Left colon (tissue), 2 donors: ENCODE measurements around the gene USP17L20. TPM values are rescaled to one million over a fixed set of nuclear protein-coding genes. Genes with fewer than 3 reads are reported as not detected.
"Not testable (repeated sequence)": the region's sequence is repeated elsewhere in the genome, so short reads cannot be mapped to it uniquely, and the experiment has no call there.

Experiments used
- ATAC-seq: fragments of 200-7000 bp; cut with Tn5 transposase; one replicate; pipeline ENCODE4 v1.9.1; 2020; ENCODE audit warnings: mild to moderate bottlenecking, moderate library complexity
- DNase-seq, 2 donors: peaks; one replicate each; pipeline ENCODE4 v3.0.0-alpha.2; 2020
- intact Hi-C, 2 donors: fragments of 100-400 bp; cut with DNase I in 1 of 2; cut with micrococcal nuclease in 1 of 2; formaldehyde crosslinking; loops; one replicate each; pipeline versions ENCODE4 v1.11.2 to v1.14.0; 2022; cut with DNase I, micrococcal nuclease
- long read RNA-seq: library from polyadenylated mRNA; unstranded; transcript quantifications from one replicate; pipeline ENCODE4 v2.0.0, GENCODE V29; 2021
- total RNA-seq, 2 donors: library from RNA; stranded (reverse); fragmentation: NEBNext Ultra II Directional; extraction: Animal tissue kit (Norgen Biotek cat#: 25700); gene quantifications; one replicate each; pipeline ENCODE4 v1.2.1, GENCODE V29; 2021
- donor health status: DM: no; HTN: no; CAD: no.
- donor health status: DM: yes; HTN: yes; CAD: no.

Gene USP17L20
- not detected for total RNA-seq
- long read RNA-seq, result 0 reads

DNA sequence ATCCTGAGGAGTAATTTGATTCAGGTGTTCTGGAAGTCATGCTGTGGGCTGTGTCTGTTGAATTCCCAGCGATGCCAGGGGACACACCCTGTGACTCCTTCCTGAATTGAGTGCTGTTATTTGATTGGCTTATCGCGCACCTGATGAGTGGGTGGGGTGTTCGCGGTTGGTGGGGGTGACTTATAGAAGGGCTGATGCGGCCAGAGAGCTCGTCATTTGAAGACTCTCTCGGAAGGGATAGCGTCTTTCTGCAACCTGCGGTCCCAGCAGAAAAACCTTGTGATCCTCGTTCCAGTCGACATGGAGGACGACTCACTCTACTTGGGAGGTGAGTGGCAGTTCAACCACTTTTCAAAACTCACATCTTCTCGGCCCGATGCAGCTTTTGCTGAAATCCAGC, at the start of gene USP17L20:
Gene USP17L20 (plus strand): TSS at position 301 of the 400 bp plus-strand sequence. CDS start 0 bp downstream, at position 301.
- intact Hi-C loops, DNase-seq, ATAC-seq: not testable (repeated sequence)

GRCh38 chr4:9210357-9210756, 47.6 kb upstream of the USP17L20 start, which contains the start of gene USP17L10:
Gene USP17L10, plus strand, starts transcription at chr4:9210657. Its CDS starts 0 bp downstream, at chr4:9210657.
- ATAC-seq, DNase-seq, intact Hi-C loops: not testable (repeated sequence)

DNA sequence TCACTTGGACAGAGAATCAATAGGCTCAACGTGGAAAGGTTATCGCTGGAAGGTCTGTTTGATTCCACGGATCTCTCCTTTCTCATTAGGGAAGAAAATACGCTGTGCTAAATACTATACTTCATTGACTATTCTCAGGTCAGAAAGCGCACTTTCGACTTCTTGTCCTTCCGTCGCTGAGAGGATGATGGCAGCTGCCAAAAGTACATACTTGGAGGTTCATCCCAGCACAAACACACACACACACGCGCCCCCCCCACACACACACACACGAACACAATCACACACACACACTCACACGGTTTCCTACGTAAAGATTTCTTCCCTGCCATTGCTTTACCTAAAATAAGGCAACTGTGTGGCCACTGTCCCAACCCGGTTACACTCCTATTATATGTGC, 43.2 kb upstream of the USP17L20 start:
- ATAC-seq, intact Hi-C loops: not testable (repeated sequence)
- DNase-seq, result peak; percentile 1 to 5

DNA sequence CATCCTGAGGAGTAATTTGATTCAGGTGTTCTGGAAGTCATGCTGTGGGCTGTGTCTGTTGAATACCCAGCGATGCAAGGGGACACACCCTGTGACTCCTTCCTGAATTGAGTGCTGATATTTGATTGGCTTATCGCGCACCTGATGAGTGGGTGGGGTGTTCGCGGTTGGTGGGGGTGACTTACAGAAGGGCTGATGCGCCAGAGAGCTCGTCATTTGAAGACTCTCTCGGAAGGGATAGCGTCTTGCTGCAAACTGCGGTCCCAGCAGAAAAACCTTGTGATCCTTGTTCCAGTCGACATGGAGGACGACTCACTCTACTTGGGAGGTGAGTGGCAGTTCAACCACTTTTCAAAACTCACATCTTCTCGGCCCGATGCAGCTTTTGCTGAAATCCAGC, 42.8 kb upstream of the USP17L20 start, which contains the start of gene USP17L11:
Gene USP17L11 (plus strand): TSS at position 301 of the 400 bp plus-strand sequence. CDS start 0 bp downstream, at position 301.
- ATAC-seq, intact Hi-C loops, DNase-seq: not testable (repeated sequence)

DNA sequence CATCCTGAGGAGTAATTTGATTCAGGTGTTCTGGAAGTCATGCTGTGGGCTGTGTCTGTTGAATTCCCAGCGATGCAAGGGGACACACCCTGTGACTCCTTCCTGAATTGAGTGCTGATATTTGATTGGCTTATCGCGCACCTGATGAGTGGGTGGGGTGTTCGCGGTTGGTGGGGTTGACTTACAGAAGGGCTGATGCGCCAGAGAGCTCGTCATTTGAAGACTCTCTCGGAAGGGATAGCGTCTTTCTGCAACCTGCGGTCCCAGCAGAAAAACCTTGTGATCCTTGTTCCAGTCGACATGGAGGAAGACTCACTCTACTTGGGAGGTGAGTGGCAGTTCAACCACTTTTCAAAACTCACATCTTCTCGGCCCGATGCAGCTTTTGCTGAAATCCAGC, 38.1 kb upstream of the USP17L20 start, which contains the start of gene USP17L12:
Gene USP17L12 (plus strand): TSS at position 301 of the 400 bp plus-strand sequence. CDS start 0 bp downstream, at position 301.
- ATAC-seq, DNase-seq, intact Hi-C loops: not testable (repeated sequence)

- DNase-seq, ATAC-seq, intact Hi-C loops: not testable (repeated sequence)
These were observed 33.3 kb upstream of the USP17L20 start, which contains the start of gene USP17L13 for GRCh38 chr4:9224596-9224995. Gene USP17L13, plus strand, starts transcription at chr4:9224896. Its CDS starts 0 bp downstream, at chr4:9224896.

DNA sequence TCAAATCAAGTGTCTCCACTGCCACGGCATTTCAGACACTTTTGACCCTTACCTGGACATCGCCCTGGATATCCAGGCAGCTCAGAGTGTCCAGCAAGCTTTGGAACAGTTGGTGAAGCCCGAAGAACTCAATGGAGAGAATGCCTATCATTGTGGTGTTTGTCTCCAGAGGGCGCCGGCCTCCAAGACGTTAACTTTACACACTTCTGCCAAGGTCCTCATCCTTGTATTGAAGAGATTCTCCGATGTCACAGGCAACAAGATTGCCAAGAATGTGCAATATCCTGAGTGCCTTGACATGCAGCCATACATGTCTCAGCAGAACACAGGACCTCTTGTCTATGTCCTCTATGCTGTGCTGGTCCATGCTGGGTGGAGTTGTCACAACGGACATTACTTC, 27.7 kb upstream of the USP17L20 start:
- intact Hi-C loops, ATAC-seq, DNase-seq: not testable (repeated sequence)

DNA sequence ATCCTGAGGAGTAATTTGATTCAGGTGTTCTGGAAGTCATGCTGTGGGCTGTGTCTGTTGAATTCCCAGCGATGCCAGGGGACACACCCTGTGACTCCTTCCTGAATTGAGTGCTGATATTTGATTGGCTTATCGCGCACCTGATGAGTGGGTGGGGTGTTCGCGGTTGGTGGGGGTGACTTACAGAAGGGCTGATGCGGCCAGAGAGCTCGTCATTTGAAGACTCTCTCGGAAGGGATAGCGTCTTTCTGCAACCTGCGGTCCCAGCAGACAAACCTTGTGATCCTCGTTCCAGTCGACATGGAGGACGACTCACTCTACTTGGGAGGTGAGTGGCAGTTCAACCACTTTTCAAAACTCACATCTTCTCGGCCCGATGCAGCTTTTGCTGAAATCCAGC, 23.8 kb upstream of the USP17L20 start, which contains the start of gene USP17L15:
Gene USP17L15 (plus strand): TSS at position 301 of the 400 bp plus-strand sequence. CDS start 0 bp downstream, at position 301.
- ATAC-seq, intact Hi-C loops, DNase-seq: not testable (repeated sequence)

DNA sequence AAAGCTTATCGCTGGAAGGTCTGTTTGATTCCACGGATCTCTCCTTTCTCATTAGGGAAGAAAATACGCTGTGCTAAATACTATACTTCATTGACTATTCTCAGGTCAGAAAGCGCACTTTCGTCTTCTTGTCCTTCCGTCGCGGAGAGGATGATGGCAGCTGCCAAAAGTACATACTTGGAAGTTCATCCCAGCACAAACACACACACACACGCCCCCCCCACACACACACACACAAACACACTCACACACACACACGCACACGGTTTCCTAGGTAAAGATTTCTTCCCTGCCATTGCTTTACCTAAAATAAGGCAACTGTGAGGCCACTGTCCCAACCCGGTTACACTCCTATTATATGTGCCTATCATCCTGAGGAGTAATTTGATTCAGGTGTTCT, 19.5 kb upstream of the USP17L20 start:
- ATAC-seq, intact Hi-C loops: not testable (repeated sequence)

DNA sequence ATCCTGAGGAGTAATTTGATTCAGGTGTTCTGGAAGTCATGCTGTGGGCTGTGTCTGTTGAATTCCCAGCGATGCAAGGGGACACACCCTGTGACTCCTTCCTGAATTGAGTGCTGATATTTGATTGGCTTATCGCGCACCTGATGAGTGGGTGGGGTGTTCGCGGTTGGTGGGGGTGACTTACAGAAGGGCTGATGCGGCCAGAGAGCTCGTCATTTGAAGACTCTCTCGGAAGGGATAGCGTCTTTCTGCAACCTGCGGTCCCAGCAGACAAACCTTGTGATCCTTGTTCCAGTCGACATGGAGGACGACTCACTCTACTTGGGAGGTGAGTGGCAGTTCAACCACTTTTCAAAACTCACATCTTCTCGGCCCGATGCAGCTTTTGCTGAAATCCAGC, 14.3 kb upstream of the USP17L20 start, which contains the start of gene USP17L17:
Gene USP17L17 (plus strand): TSS at position 301 of the 400 bp plus-strand sequence. CDS start 0 bp downstream, at position 301.
- intact Hi-C loops, DNase-seq, ATAC-seq: not testable (repeated sequence)

More for the DNA sequence above, 19.5 kb upstream of the USP17L20 start:
- DNase-seq, result peak; percentile 0 to 8

- intact Hi-C loops, ATAC-seq: not testable (repeated sequence)
- peak in 1 of 2 donors; percentile 24 for DNase-seq
These were observed 9.8 kb upstream of the USP17L20 start, which contains the start of gene USP17L18 for GRCh38 chr4:9247953-9248680. Gene USP17L18, plus strand, starts transcription at chr4:9248630. Its CDS starts 0 bp downstream, at chr4:9248630.

DNA sequence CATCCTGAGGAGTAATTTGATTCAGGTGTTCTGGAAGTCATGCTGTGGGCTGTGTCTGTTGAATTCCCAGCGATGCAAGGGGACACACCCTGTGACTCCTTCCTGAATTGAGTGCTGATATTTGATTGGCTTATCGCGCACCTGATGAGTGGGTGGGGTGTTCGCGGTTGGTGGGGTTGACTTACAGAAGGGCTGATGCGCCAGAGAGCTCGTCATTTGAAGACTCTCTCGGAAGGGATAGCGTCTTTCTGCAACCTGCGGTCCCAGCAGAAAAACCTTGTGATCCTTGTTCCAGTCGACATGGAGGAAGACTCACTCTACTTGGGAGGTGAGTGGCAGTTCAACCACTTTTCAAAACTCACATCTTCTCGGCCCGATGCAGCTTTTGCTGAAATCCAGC, 4.8 kb upstream of the USP17L20 start, which contains the start of gene USP17L19:
Gene USP17L19 (plus strand): TSS at position 301 of the 400 bp plus-strand sequence. CDS start 0 bp downstream, at position 301.
- DNase-seq, ATAC-seq, intact Hi-C loops: not testable (repeated sequence)

GRCh38 chr4:9262572-9262971, 4.6 kb downstream of the USP17L20 start, which contains the start of gene USP17L21:
Gene USP17L21, plus strand, starts transcription at chr4:9262872. Its CDS starts 0 bp downstream, at chr4:9262872.
- DNase-seq, intact Hi-C loops, ATAC-seq: not testable (repeated sequence)

GRCh38 chr4:9267319-9267718, 9.4 kb downstream of the USP17L20 start, which contains the start of gene USP17L22:
Gene USP17L22, plus strand, starts transcription at chr4:9267619. Its CDS starts 0 bp downstream, at chr4:9267619.
- ATAC-seq, intact Hi-C loops, DNase-seq: not testable (repeated sequence)

DNA sequence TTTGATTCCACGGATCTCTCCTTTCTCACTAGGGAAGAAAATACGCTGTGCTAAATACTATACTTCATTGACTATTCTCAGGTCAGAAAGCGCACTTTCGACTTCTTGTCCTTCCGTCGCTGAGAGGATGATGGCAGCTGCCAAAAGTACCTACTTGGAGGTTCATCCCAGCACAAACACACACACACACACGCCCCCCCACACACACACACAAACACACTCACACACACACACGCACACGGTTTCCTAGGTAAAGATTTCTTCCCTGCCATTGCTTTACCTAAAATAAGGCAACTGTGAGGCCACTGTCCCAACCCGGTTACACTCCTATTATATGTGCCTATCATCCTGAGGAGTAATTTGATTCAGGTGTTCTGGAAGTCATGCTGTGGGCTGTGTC, 13.8 kb downstream of the USP17L20 start:
- not testable (repeated sequence) for ATAC-seq
- peak in 1 of 2 donors; percentile 52 for DNase-seq

More for the DNA sequence above, 13.8 kb downstream of the USP17L20 start:
- intact Hi-C loops, result not testable (repeated sequence)
